A549 (cell line): ENCODE measurements around the gene LGR6. TPM values are rescaled to one million over a fixed set of nuclear protein-coding genes. Genes with fewer than 3 reads are reported as not detected.

Experiments used
- ATAC-seq, 2 experiments: fragments of 200-7000 bp in 1 of 2; fragments of >200 bp in 1 of 2; cut with Nextera tagmentation in 1 of 2; cut with Tn5 transposase in 1 of 2; 3 replicates each; pipeline versions ENCODE4 v1.8.0 to v1.9.1; 2018 to 2020; ENCODE audit warnings: mild to moderate bottlenecking in 1 of 2, moderate library complexity in 1 of 2
- CTCF ChIA-PET: fragments of 300-600 bp; sonication (Branson Sonifier 250); formaldehyde crosslinking; extraction: SDS; loops from one replicate; lab custom pipeline; 2021; ENCODE audit warnings: antibody characterized with exemption, inconsistent platforms; lab: Yijun Ruan, JAX
- POLR2A ChIA-PET: fragments of 350-600 bp; formaldehyde crosslinking; extraction: SDS; loops from one replicate; lab custom pipeline; 2021; ENCODE audit warnings: antibody characterized with exemption, inconsistent platforms; lab: Yijun Ruan, JAX
- DNase-seq, 2 experiments: peaks; one replicate each; pipeline versions ENCODE4 v3.0.0 to v3.0.0-alpha.2; 2011 to 2016; ENCODE audit warnings: low read depth in 1 of 2, low spot score in 1 of 2
- FAIRE-seq: peaks from 2 replicates; lab custom pipeline; 2011; peaks lifted over from hg19 to GRCh38; lab: Jason Lieb, UNC
- H3K27ac ChIP-seq, 2 experiments: fragments of >200 bp; sonication (Bioruptor Twin); formaldehyde crosslinking; 3 replicates each; pipeline ENCODE4 v1.5.1; 2016 to 2017
- H3K4me1 ChIP-seq: fragments of >200 bp; sonication (Bioruptor Twin); formaldehyde crosslinking; 3 replicates; pipeline ENCODE4 v1.6.1; 2016
- H3K4me2 ChIP-seq: fragments of >200 bp; sonication (Bioruptor Twin); formaldehyde crosslinking; 3 replicates; pipeline ENCODE4 v1.6.1; 2016
- H3K4me3 ChIP-seq: fragments of >200 bp; sonication (Bioruptor Twin); formaldehyde crosslinking; 3 replicates; pipeline ENCODE4 v1.5.1; 2016
- H3K9me3 ChIP-seq: fragments of >200 bp; sonication (Bioruptor Twin); formaldehyde crosslinking; 3 replicates; pipeline ENCODE4 v1.6.1; 2016
- CHD4 ChIP-seq: fragments of 200-600 bp; sonication (generic); IDR thresholded peaks from 2 replicates; pipeline ENCODE4 v1.6.1; 2016; ENCODE audit warnings: antibody characterized with exemption, mild to moderate bottlenecking, borderline replicate concordance
- CTCF ChIP-seq: fragments of >200 bp; sonication (Bioruptor Twin); formaldehyde crosslinking; IDR thresholded peaks from 3 replicates; pipeline ENCODE4 v1.5.1; 2016
- FOSB ChIP-seq: fragments of 250-450 bp; sonication (Bioruptor Pico); IDR thresholded peaks from 2 replicates; pipeline ENCODE4 v1.5.0; 2020; ENCODE audit warnings: mild to moderate bottlenecking, moderate library complexity
- HMGXB4 ChIP-seq: fragments of 250-450 bp; sonication (Bioruptor Pico); IDR thresholded peaks from 2 replicates; pipeline ENCODE4 v1.5.0; 2021; ENCODE audit warnings: mild to moderate bottlenecking, moderate library complexity, borderline replicate concordance
- JUNB ChIP-seq: fragments of >200 bp; sonication (Bioruptor Twin); formaldehyde crosslinking; IDR thresholded peaks from 2 replicates; pipeline ENCODE4 v1.6.1; 2016
- PBX3 ChIP-seq: IDR thresholded peaks from 2 replicates; pipeline ENCODE4 v1.6.1; 2012
- PHF8 ChIP-seq: fragments of 200-600 bp; sonication (generic); IDR thresholded peaks from 2 replicates; pipeline ENCODE4 v1.6.1; 2016; ENCODE audit warnings: low read depth, mild to moderate bottlenecking, antibody characterized with exemption, moderate library complexity, borderline replicate concordance
- POLR2AphosphoS2 ChIP-seq: conservative IDR thresholded peaks from 2 replicates; pipeline ENCODE4 v1.6.1; 2012; ENCODE audit warnings: low read length, improper control_type of control experiment, inconsistent platforms
- REST ChIP-seq: fragments of 200-600 bp; sonication (generic); IDR thresholded peaks from 2 replicates; pipeline ENCODE4 v1.6.1; 2016; ENCODE audit warnings: antibody characterized with exemption, mild to moderate bottlenecking, moderate library complexity
- SMC3 ChIP-seq: fragments of >200 bp; sonication (Bioruptor Twin); formaldehyde crosslinking; IDR thresholded peaks from 3 replicates; pipeline ENCODE4 v1.6.1; 2018; ENCODE audit warnings: inconsistent platforms
- USF2 ChIP-seq: fragments of 450-650 bp; IDR thresholded peaks from 2 replicates; pipeline ENCODE4 v1.6.1; 2014; ENCODE audit warnings: antibody characterized with exemption
- WGBS: methylation state at CpG from one replicate; pipeline ENCODE4 v1.1.6; 2017; ENCODE audit errors: missing lambda C conversion rate; 5-methylcytosine and 5-hydroxymethylcytosine counted together
- polyA plus RNA-seq, 4 experiments: library from polyadenylated mRNA; depleted of rRNA in 3 of 4; stranded (reverse); fragments of >200 nt; fragmentation: RNase III in 1 of 4; extraction: RNeasy Plus Mini Kit Qiagen cat#74134 plus additional on column Dnase treatment in 1 of 4; gene quantifications; 2 replicates in 3 of 4; 3 replicates in 1 of 4; pipeline ENCODE4 v1.2.3, GENCODE V29; 2011 to 2017

Gene LGR6
- polyA plus RNA-seq, 2 of the 4 experiments (the other 2 are of a cell fraction), result 0.84 to 1.1 TPM

GRCh38 chr1:202361224-202361623 lies 167.6 kb downstream of the LGR6 start:
- ATAC-seq, result no peak
- 95% methylated on average over 2 of the region's 2 CpGs for WGBS
- POLR2A ChIA-PET, result no interaction called here

More at GRCh38 chr1:202361224-202361623, 167.6 kb downstream of the LGR6 start:
- H3K4me3 ChIP-seq, result no peak overlapping the region
- TF ChIP-seq PBX3 (no peak), POLR2AphosphoS2 (no peak), JUNB (no peak), USF2 (no peak), SMC3 (no peak), CHD4 (no peak), FOSB (CRISPR knock-in tag) (no peak), REST (no peak), CTCF (no peak), PHF8 (no peak), HMGXB4 (no peak)
- TF ChIP-seq, all 56 proteins: peak for 0
- Histone ChIP-seq H3K27ac (no peak overlapping the region), H3K4me1 (peaks cover 9% of the 10 kb centered on the region; the same call in 2 of the 3 replicates), H3K4me2 (no peak overlapping the region), H3K9me3 (no peaks in the 10 kb centered on the region)
- FAIRE-seq (no peak), DNase-seq (no peak)
- CTCF ChIA-PET, result no interaction called here
